Astrocyte (in vitro differentiated cells and primary cell): ENCODE results near the gene ARID2. TPM values are rescaled to one million over a fixed set of nuclear protein-coding genes. Genes with fewer than 3 reads are reported as not detected.

ENCODE experiments used
- DNase-seq: peaks from one replicate; pipeline ENCODE4 v3.0.0-alpha.2; 2010; ENCODE audit warnings: low read depth
- FAIRE-seq: peaks from 2 replicates; lab custom pipeline; 2011; peaks lifted over from hg19 to GRCh38; lab: Jason Lieb, UNC
- H2AFZ ChIP-seq: 2 replicates; pipeline ENCODE4 v1.6.0; 2012; ENCODE audit warnings: low read depth, low read length, inconsistent platforms
- H3K27ac ChIP-seq: 2 replicates; pipeline ENCODE4 v1.5.1; 2011; ENCODE audit warnings: low read depth, low read length, inconsistent platforms
- H3K27me3 ChIP-seq: 2 replicates; pipeline ENCODE4 v1.6.0; 2011; ENCODE audit warnings: low read length, inconsistent platforms; ENCODE audit not compliant: insufficient read depth
- H3K36me3 ChIP-seq: 2 replicates; pipeline ENCODE4 v1.5.1; 2011; ENCODE audit warnings: low read length, inconsistent platforms; ENCODE audit not compliant: insufficient read depth
- H3K4me1 ChIP-seq: 2 replicates; pipeline ENCODE4 v1.5.1; 2011; ENCODE audit warnings: low read length, inconsistent platforms; ENCODE audit not compliant: insufficient read depth
- H3K4me2 ChIP-seq: 2 replicates; pipeline ENCODE4 v1.6.0; 2012; ENCODE audit warnings: low read length, inconsistent platforms
- H3K4me3 ChIP-seq: 2 replicates; pipeline ENCODE4 v1.5.1; 2011; ENCODE audit warnings: low read depth, mild to moderate bottlenecking, low read length, inconsistent platforms; ENCODE audit not compliant: insufficient read depth
- H3K79me2 ChIP-seq: 2 replicates; pipeline ENCODE4 v1.6.0; 2012; ENCODE audit warnings: mild to moderate bottlenecking, low read length, inconsistent platforms; ENCODE audit not compliant: insufficient read depth
- H3K9ac ChIP-seq: 2 replicates; pipeline ENCODE4 v1.6.0; 2012; ENCODE audit warnings: mild to moderate bottlenecking, low read length, inconsistent platforms
- H3K9me3 ChIP-seq: 2 replicates; pipeline ENCODE4 v1.5.1; 2012; ENCODE audit warnings: low read depth, mild to moderate bottlenecking, low read length, inconsistent platforms; ENCODE audit not compliant: insufficient read depth
- H4K20me1 ChIP-seq: 2 replicates; pipeline ENCODE4 v1.6.0; 2012; ENCODE audit warnings: low read length, inconsistent platforms; ENCODE audit not compliant: insufficient read depth
- H3K27ac Mint-ChIP-seq: one replicate; pipeline ENCODE4 v1.8.0; 2021; ENCODE audit warnings: mild to moderate bottlenecking, mixed read lengths; ENCODE audit not compliant: unreplicated experiment
- H3K27me3 Mint-ChIP-seq: one replicate; pipeline ENCODE4 v1.8.0; 2021; ENCODE audit warnings: low read depth, mixed read lengths; ENCODE audit not compliant: unreplicated experiment
- H3K36me3 Mint-ChIP-seq: one replicate; pipeline ENCODE4 v1.8.0; 2021; ENCODE audit warnings: low read depth, mixed read lengths; ENCODE audit not compliant: unreplicated experiment
- H3K4me1 Mint-ChIP-seq: one replicate; pipeline ENCODE4 v1.8.0; 2021; ENCODE audit warnings: low read depth, mixed read lengths; ENCODE audit not compliant: unreplicated experiment
- H3K4me3 Mint-ChIP-seq: one replicate; pipeline ENCODE4 v1.8.0; 2021; ENCODE audit warnings: mild to moderate bottlenecking, moderate library complexity, mixed read lengths; ENCODE audit not compliant: unreplicated experiment
- H3K9me3 Mint-ChIP-seq: one replicate; pipeline ENCODE4 v1.8.0; 2021; ENCODE audit warnings: mild to moderate bottlenecking, mixed read lengths; ENCODE audit not compliant: unreplicated experiment
- CTCF ChIP-seq: IDR thresholded peaks from 2 replicates; pipeline ENCODE4 v1.5.1; 2011; ENCODE audit warnings: low read depth, mild to moderate bottlenecking, inconsistent platforms, low read length, moderate library complexity; ENCODE audit not compliant: insufficient read depth
- EZH2 ChIP-seq: IDR thresholded peaks from 2 replicates; pipeline ENCODE4 v1.6.1; 2012; ENCODE audit warnings: mild to moderate bottlenecking, low read length, inconsistent platforms; ENCODE audit not compliant: insufficient read depth
- total RNA-seq: library from RNA; stranded (reverse); gene quantifications from 2 replicates; pipeline ENCODE4 v1.2.1, GENCODE V29; 2021

The ARID2 gene
- total RNA-seq, 1 donor from 2014 or later, result 23.8 TPM

DNA sequence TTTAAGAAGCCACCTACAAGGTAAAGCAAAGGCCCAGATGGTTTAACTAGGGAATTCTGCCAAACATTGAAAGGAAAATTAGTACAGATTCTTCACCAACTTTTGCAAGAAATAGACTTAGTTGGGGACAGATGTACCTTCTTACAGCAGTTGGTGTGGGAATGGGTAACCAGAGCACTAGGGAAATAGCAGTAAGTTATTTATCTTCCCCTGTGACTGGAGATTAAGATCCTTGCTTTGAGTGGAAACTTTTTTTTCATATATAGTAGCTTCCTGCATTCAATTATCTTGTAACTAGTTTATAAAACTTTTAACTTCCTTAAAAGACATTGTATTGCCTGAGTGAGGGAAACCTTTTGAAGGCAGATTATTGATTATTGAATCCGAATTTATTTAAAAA lies 44.2 kb downstream of the ARID2 start:
- Histone ChIP-seq H3K9me3 (no peaks in the 10 kb centered on the region), H3K27ac (no peak overlapping the region), H3K4me1 (no peaks in the 10 kb centered on the region), H3K27me3 (no peaks in the 10 kb centered on the region), H3K9ac (no peak overlapping the region), H3K36me3 (no peaks in the 10 kb centered on the region), H3K79me2 (peaks cover 52% of the 10 kb centered on the region), H2AFZ (no peak overlapping the region), H4K20me1 (peaks cover 16% of the 10 kb centered on the region), H3K4me3 (no peak overlapping the region), H3K4me2 (no peak overlapping the region)
- H3K4me1 Mint-ChIP-seq, result peaks cover 10% of the 10 kb centered on the region
- H3K4me3 Mint-ChIP-seq, result no peak overlapping the region
- H3K27me3 Mint-ChIP-seq, result no peaks in the 10 kb centered on the region
- no peak for DNase-seq
- no peak overlapping the region for H3K27ac Mint-ChIP-seq
- TF ChIP-seq CTCF, result no peak
- TF ChIP-seq EZH2, result no peak
- peaks cover 4% of the 10 kb centered on the region for H3K9me3 Mint-ChIP-seq
- peaks cover 6% of the 10 kb centered on the region for H3K36me3 Mint-ChIP-seq
- no peak for FAIRE-seq

GRCh38 chr12:45774508-45775162 lies 45.1 kb downstream of the ARID2 start:
- Mint-ChIP-seq H3K27me3 (no peaks in the 10 kb centered on the region), H3K4me1 (peaks cover 10% of the 10 kb centered on the region), H3K9me3 (peaks cover 2% of the 10 kb centered on the region), H3K27ac (no peak overlapping the region), H3K4me3 (no peak overlapping the region), H3K36me3 (peaks cover 1% of the 10 kb centered on the region)
- Histone ChIP-seq H3K79me2 (peaks cover 45% of the 10 kb centered on the region), H3K4me2 (no peak overlapping the region), H3K4me3 (no peak overlapping the region), H3K27ac (no peak overlapping the region), H3K4me1 (no peaks in the 10 kb centered on the region), H3K9me3 (no peaks in the 10 kb centered on the region), H3K9ac (no peak overlapping the region), H4K20me1 (peaks cover 16% of the 10 kb centered on the region), H3K27me3 (no peaks in the 10 kb centered on the region), H3K36me3 (no peaks in the 10 kb centered on the region), H2AFZ (no peak overlapping the region)
- DNase-seq (no peak), FAIRE-seq (no peak)
- TF ChIP-seq EZH2, result no peak
- no peak for TF ChIP-seq CTCF

- FAIRE-seq, result no peak
These were observed 46.0 kb downstream of the ARID2 start for GRCh38 chr12:45775465-45775864.

More at GRCh38 chr12:45775465-45775864, 46.0 kb downstream of the ARID2 start:
- H3K27ac ChIP-seq, result no peak overlapping the region
- TF ChIP-seq CTCF (no peak), EZH2 (no peak)
- H3K9ac ChIP-seq, result no peak overlapping the region
- H3K79me2 ChIP-seq, result peaks cover 45% of the 10 kb centered on the region
- no peak for DNase-seq
- Mint-ChIP-seq H3K4me3 (no peak overlapping the region), H3K27me3 (no peaks in the 10 kb centered on the region), H3K9me3 (no peaks in the 10 kb centered on the region), H3K36me3 (no peaks in the 10 kb centered on the region), H3K4me1 (peaks cover 12% of the 10 kb centered on the region), H3K27ac (no peak overlapping the region)
- H3K9me3 ChIP-seq, result no peaks in the 10 kb centered on the region
- no peak overlapping the region for H3K4me3 ChIP-seq
- H3K4me2 ChIP-seq, result no peak overlapping the region
- no peaks in the 10 kb centered on the region for H3K4me1 ChIP-seq
- no peaks in the 10 kb centered on the region for H3K27me3 ChIP-seq
- peaks cover 14% of the 10 kb centered on the region for H4K20me1 ChIP-seq
- no peaks in the 10 kb centered on the region for H3K36me3 ChIP-seq
- H2AFZ ChIP-seq, result no peak overlapping the region
